MCF 10A (cell line): ENCODE measurements around the gene ARRDC5. TPM values are rescaled to one million over a fixed set of nuclear protein-coding genes. Genes with fewer than 3 reads are reported as not detected.
"Not testable (repeated sequence)": the region's sequence is repeated elsewhere in the genome, so short reads cannot be mapped to it uniquely, and the experiment has no call there.

Experiments
- BruUV-seq: library from RNA; stranded (reverse); fragments of 400-500 nt; replicated peaks from 2 replicates; lab custom pipeline; 2021; lab: Mats Ljungman, UMichigan
- CTCF ChIA-PET: fragments of 300-600 bp; sonication (Branson Sonifier 250); formaldehyde crosslinking; extraction: SDS; loops from one replicate; lab custom pipeline; 2021; ENCODE audit warnings: antibody characterized with exemption, inconsistent platforms; lab: Yijun Ruan, JAX
- POLR2A ChIA-PET: fragments of 300-600, 350-650 bp; sonication (Branson Sonifier 250); formaldehyde crosslinking; extraction: SDS; loops from one replicate; lab custom pipeline; 2020; ENCODE audit warnings: antibody characterized with exemption, inconsistent platforms; lab: Yijun Ruan, JAX
- DNase-seq: peaks from one replicate; pipeline ENCODE4 v3.0.0-alpha.2; 2018; ENCODE audit not compliant: unreplicated experiment
- H3K27ac Mint-ChIP-seq: one replicate; pipeline ENCODE4 v1.8.0; 2022; ENCODE audit warnings: mild to moderate bottlenecking, low read depth, mixed read lengths; ENCODE audit not compliant: unreplicated experiment
- H3K27me3 Mint-ChIP-seq: one replicate; pipeline ENCODE4 v1.8.0; 2022; ENCODE audit warnings: mixed read lengths; ENCODE audit not compliant: insufficient read depth, unreplicated experiment
- H3K36me3 Mint-ChIP-seq: one replicate; pipeline ENCODE4 v1.8.0; 2022; ENCODE audit warnings: mild to moderate bottlenecking, moderate library complexity, mixed read lengths; ENCODE audit not compliant: insufficient read depth, unreplicated experiment
- H3K4me1 Mint-ChIP-seq: one replicate; pipeline ENCODE4 v1.8.0; 2022; ENCODE audit warnings: mixed read lengths; ENCODE audit not compliant: insufficient read depth, unreplicated experiment
- H3K4me3 Mint-ChIP-seq: one replicate; pipeline ENCODE4 v1.8.0; 2022; ENCODE audit warnings: mild to moderate bottlenecking, moderate library complexity, mixed read lengths; ENCODE audit not compliant: unreplicated experiment
- H3K9me3 Mint-ChIP-seq: one replicate; pipeline ENCODE4 v1.8.0; 2022; ENCODE audit warnings: mixed read lengths; ENCODE audit not compliant: unreplicated experiment
- intact Hi-C: fragments of 100-400 bp; cut with micrococcal nuclease; formaldehyde crosslinking; loops from 2 replicates; pipeline ENCODE4 v1.14.1; 2022
- total RNA-seq: library from RNA; stranded (reverse); gene quantifications from 2 replicates; pipeline ENCODE4 v1.2.3, GENCODE V29; 2022
- TF ChIP-seq, protein P1 (sequence below): fragments of 200-600 bp; IDR thresholded peaks from one replicate; pipeline ENCODE4 v1.8.0; 2022; ENCODE audit warnings: antibody characterized with exemption, mild to moderate bottlenecking; ENCODE audit not compliant: unreplicated experiment

Gene ARRDC5
- total RNA-seq, 1 experiment from 2014 or later = not detected

DNA sequence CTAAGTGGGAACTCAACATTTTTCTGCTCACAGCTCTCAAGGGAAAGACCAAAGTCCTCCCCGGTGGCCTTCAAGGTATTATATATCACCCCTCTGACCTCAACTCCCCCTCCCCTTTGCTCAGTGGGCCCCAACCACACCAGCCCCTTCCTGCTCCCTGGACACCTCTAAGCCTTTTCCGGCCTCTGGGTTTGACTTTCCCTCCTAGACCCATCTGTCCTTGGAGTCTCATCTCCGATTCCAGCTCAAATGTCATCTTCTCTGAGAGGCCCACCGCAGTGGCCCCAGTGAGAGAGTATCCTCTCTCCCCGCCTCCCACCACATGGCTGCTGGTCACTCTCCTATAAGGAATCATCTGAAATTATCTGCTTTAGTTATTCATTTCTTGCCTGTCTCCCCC, 5.7 kb upstream of the ARRDC5 start:
- CTCF ChIA-PET = interaction anchor here (0.6 to 0.7 kb wide), 2 partner anchors 65 to 93 kb away, joined by 3 read pairs; no protein-coding TSS in a partner anchor
- TF ChIP-seq, protein P1, sequence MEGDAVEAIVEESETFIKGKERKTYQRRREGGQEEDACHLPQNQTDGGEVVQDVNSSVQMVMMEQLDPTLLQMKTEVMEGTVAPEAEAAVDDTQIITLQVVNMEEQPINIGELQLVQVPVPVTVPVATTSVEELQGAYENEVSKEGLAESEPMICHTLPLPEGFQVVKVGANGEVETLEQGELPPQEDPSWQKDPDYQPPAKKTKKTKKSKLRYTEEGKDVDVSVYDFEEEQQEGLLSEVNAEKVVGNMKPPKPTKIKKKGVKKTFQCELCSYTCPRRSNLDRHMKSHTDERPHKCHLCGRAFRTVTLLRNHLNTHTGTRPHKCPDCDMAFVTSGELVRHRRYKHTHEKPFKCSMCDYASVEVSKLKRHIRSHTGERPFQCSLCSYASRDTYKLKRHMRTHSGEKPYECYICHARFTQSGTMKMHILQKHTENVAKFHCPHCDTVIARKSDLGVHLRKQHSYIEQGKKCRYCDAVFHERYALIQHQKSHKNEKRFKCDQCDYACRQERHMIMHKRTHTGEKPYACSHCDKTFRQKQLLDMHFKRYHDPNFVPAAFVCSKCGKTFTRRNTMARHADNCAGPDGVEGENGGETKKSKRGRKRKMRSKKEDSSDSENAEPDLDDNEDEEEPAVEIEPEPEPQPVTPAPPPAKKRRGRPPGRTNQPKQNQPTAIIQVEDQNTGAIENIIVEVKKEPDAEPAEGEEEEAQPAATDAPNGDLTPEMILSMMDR = no peak
- H3K36me3 Mint-ChIP-seq = no peaks in the 10 kb centered on the region
- no peak overlapping the region for H3K27ac Mint-ChIP-seq
- no peaks in the 10 kb centered on the region for H3K27me3 Mint-ChIP-seq
- no peak for DNase-seq
- peak overlapping the region; percentile 65 for H3K4me3 Mint-ChIP-seq
- POLR2A ChIA-PET = interaction anchor here (0.9 to 1.0 kb wide), 2 partner anchors 12 to 117 kb away, joined by 3 read pairs; partner anchors contain the start of gene FEM1A
- H3K9me3 Mint-ChIP-seq = no peaks in the 10 kb centered on the region
- peaks cover 15% of the 10 kb centered on the region for H3K4me1 Mint-ChIP-seq
- no TSS peak for BruUV-seq
- intact Hi-C loops = no loop called here

DNA sequence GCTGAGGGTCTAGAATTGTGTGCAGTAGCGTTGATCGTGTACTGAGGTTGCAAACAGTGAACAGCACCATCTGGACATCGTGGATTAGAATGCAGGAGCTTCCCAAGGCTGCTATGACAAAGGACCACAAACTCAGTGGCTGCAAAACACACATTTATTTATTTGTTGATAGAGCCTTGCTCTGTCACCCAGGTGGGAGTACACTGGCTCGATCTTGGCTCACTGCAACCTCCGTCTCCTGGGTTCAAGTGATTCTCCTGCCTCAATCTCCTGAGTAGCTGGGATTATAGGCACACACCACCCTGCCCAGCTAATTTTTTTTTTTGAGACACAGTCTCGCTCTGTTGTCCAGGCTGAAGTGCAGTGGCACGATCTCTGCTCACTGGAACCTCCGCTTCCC, 4.3 kb upstream of the ARRDC5 start:
- Mint-ChIP-seq H3K4me3 (no peak overlapping the region), H3K36me3 (no peaks in the 10 kb centered on the region), H3K27ac (no peak overlapping the region), H3K4me1 (peaks cover 6% of the 10 kb centered on the region), H3K27me3 (no peaks in the 10 kb centered on the region), H3K9me3 (no peaks in the 10 kb centered on the region)
- ChIA-PET CTCF (interaction anchor here (0.6 to 2.5 kb wide), 3 partner anchors 34 to 693 kb away, joined by 3 to 13 read pairs (median 3); no protein-coding TSS in a partner anchor), POLR2A (interaction anchor here (0.7 kb wide), 1 partner anchor 53 kb away, joined by 3 read pairs; no protein-coding TSS in a partner anchor)
- no TSS peak for BruUV-seq
- DNase-seq = no peak
- intact Hi-C loops = no loop called here
- TF ChIP-seq, protein P1 = no peak

DNA sequence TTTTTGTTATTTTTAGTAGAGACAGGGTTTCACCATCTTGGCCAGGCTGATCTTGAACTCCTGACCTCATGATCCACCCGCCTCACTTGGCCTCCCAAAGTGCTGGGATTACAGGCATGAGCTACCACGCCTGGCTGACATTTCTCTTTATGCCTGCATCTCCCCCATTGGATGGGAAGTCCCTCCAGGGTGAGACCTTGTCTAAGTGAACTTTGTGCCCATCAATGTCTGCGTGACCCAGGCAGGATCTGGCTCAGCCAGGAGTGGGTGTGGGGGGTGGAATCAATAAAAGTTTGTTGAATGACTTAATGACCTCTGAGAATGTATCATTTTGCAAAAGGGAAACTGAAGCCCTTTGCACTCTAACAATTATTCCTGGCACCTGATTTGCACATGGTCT, 1.8 kb upstream of the ARRDC5 start:
- TF ChIP-seq, protein P1 = no peak
- intact Hi-C loops = no loop called here
- ChIA-PET CTCF (interaction anchor here (0.6 to 2.5 kb wide), 3 partner anchors 10 to 95 kb away, joined by 3 to 13 read pairs (median 4); no protein-coding TSS in a partner anchor), POLR2A (interaction anchor here (1.8 kb wide), 1 partner anchor 8 kb away, joined by 5 read pairs; no protein-coding TSS in a partner anchor)
- no peaks in the 10 kb centered on the region for H3K4me1 Mint-ChIP-seq
- no peaks in the 10 kb centered on the region for H3K9me3 Mint-ChIP-seq
- H3K27me3 Mint-ChIP-seq = no peaks in the 10 kb centered on the region
- no peaks in the 10 kb centered on the region for H3K36me3 Mint-ChIP-seq
- no peak overlapping the region for H3K4me3 Mint-ChIP-seq
- H3K27ac Mint-ChIP-seq = no peak overlapping the region
- BruUV-seq = no TSS peak
- DNase-seq = no peak

DNA sequence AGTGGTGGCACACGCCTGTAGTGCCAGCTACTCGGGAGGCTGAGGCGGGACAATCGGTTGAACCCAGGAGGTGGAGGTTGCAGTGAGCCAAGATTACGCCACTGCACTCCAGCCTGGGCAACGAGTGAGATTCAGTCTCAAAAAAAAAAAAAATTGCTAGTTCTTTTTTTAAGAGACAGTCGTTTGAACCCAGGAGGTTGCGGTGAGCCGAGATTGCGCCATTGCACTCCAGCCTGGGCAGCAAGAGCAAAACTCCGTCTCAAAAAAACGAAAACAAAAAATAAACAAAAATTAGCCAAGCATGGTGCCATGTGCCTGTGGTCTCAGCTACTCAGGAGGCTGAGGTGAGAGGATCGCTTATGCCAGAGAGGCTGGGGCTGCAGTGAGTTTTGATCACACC, 1.8 kb downstream of the ARRDC5 start:
- H3K4me3 Mint-ChIP-seq, intact Hi-C loops, H3K27ac Mint-ChIP-seq, H3K4me1 Mint-ChIP-seq, H3K9me3 Mint-ChIP-seq, H3K27me3 Mint-ChIP-seq, POLR2A ChIA-PET, BruUV-seq, CTCF ChIA-PET, H3K36me3 Mint-ChIP-seq, DNase-seq: not testable (repeated sequence)
